B cell (primary cell): ENCODE measurements around the gene LYST. TPM values are rescaled to one million over a fixed set of nuclear protein-coding genes. Genes with fewer than 3 reads are reported as not detected.

Source experiments
- ATAC-seq: fragments of 200-7000 bp; cut with Tn5 transposase; one replicate; pipeline ENCODE4 v1.10.0; 2021; ENCODE audit warnings: low read depth, mild to moderate bottlenecking, moderate number of reproducible peaks, moderate library complexity
- CTCF ChIA-PET: fragments of 350-600 bp; sonication (Branson Sonifier 250); formaldehyde crosslinking; loops from one replicate; lab custom pipeline; 2021; ENCODE audit warnings: antibody characterized with exemption, inconsistent platforms; lab: Charles Lee
- POLR2A ChIA-PET: fragments of 350-600 bp; sonication (Branson Sonifier 250); formaldehyde crosslinking; loops from one replicate; lab custom pipeline; 2021; ENCODE audit warnings: antibody characterized with exemption; lab: Charles Lee
- DNase-seq: peaks from one replicate; pipeline ENCODE4 v3.0.0; 2013
- H2AFZ ChIP-seq: 2 replicates; pipeline ENCODE4 v1.6.1; 2012; ENCODE audit warnings: mild to moderate bottlenecking, low read depth, low read length; ENCODE audit not compliant: insufficient read depth, poor library complexity, severe bottlenecking
- H3K27ac ChIP-seq, 2 donors: 1 replicate in 1 of 2; 2 replicates in 1 of 2; pipeline ENCODE4 v1.5.1; 2012 to 2013; ENCODE audit warnings: low read length in 2 of 2, mild to moderate bottlenecking in 2 of 2, moderate library complexity in 1 of 2
- H3K27me3 ChIP-seq, 4 experiments: fragments of 200-600 bp in 1 of 4; sonication (generic) in 1 of 4; replicated peaks in 1 of 4; 1 replicate in 2 of 4; 2 replicates in 2 of 4; pipeline versions ENCODE4 v1.6.1 to v1.7.0; 2013 to 2016; ENCODE audit warnings: low read length in 3 of 4, mild to moderate bottlenecking in 2 of 4, mixed read lengths in 1 of 4, moderate library complexity in 1 of 4; ENCODE audit not compliant: insufficient read depth in 4 of 4, control insufficient read depth in 3 of 4; ENCODE audit errors: control extremely low read depth in 1 of 4
- H3K36me3 ChIP-seq, 2 experiments: replicated peaks in 1 of 2; 1 replicate in 1 of 2; 2 replicates in 1 of 2; pipeline versions ENCODE4 v1.6.1 to v1.7.1; 2013; ENCODE audit warnings: low read length in 1 of 2; ENCODE audit not compliant: insufficient read depth in 2 of 2, control insufficient read depth in 1 of 2; ENCODE audit errors: control extremely low read depth in 1 of 2, extremely low read depth in 1 of 2
- H3K4me1 ChIP-seq, 2 donors: fragments of 200-600 bp in 1 of 2; sonication (generic) in 1 of 2; 1 replicate in 1 of 2; 2 replicates in 1 of 2; pipeline versions ENCODE4 v1.5.1 to v1.6.1; 2013 to 2017; ENCODE audit warnings: low read length in 2 of 2; ENCODE audit not compliant: control insufficient read depth in 2 of 2, insufficient read depth in 2 of 2
- H3K4me2 ChIP-seq: replicated peaks from 2 replicates; pipeline ENCODE3; 2012; ENCODE audit warnings: mild to moderate bottlenecking, low read depth, low read length; ENCODE audit not compliant: poor library complexity, severe bottlenecking
- H3K4me3 ChIP-seq, 5 experiments: fragments of 200-600 bp in 1 of 5; sonication (generic) in 1 of 5; 1 replicate in 3 of 5; 2 replicates in 2 of 5; pipeline versions ENCODE4 v1.5.1 to v1.7.0; 2011 to 2016; ENCODE audit warnings: low read length in 4 of 5, mild to moderate bottlenecking in 4 of 5, low read depth in 2 of 5, control low read depth in 1 of 5, moderate library complexity in 1 of 5; ENCODE audit not compliant: insufficient read depth in 1 of 5; ENCODE audit errors: control extremely low read depth in 1 of 5, extremely low read depth in 1 of 5
- H3K79me2 ChIP-seq: fragments of 200-600 bp; sonication (generic); one replicate; pipeline ENCODE4 v1.6.0; 2016; ENCODE audit warnings: low read length; ENCODE audit not compliant: control insufficient read depth, insufficient read depth
- H3K9ac ChIP-seq: fragments of 200-600 bp; sonication (generic); 2 replicates; pipeline ENCODE4 v1.6.1; 2017; ENCODE audit warnings: mild to moderate bottlenecking, low read length, moderate library complexity
- H3K9me3 ChIP-seq, 3 donors: one replicate each; pipeline versions ENCODE4 v1.6.1 to v1.7.1; 2013; ENCODE audit warnings: low read length in 2 of 3; ENCODE audit not compliant: control insufficient read depth in 2 of 3, insufficient read depth in 1 of 3; ENCODE audit errors: control extremely low read depth in 1 of 3
- H4K20me1 ChIP-seq: 2 replicates; pipeline ENCODE4 v1.6.0; 2012; ENCODE audit warnings: mild to moderate bottlenecking, low read length; ENCODE audit not compliant: insufficient read depth, control insufficient read depth, poor library complexity, severe bottlenecking
- H3K27ac Mint-ChIP-seq: one replicate; pipeline ENCODE4 v1.8.0; 2021; ENCODE audit warnings: mixed read lengths
- H3K27me3 Mint-ChIP-seq: one replicate; pipeline ENCODE4 v1.8.0; 2021; ENCODE audit warnings: mixed read lengths
- H3K4me1 Mint-ChIP-seq: one replicate; pipeline ENCODE4 v1.8.0; 2021; ENCODE audit warnings: mixed read lengths
- H3K4me3 Mint-ChIP-seq: one replicate; pipeline ENCODE4 v1.8.0; 2021; ENCODE audit warnings: mixed read lengths
- H3K9me3 Mint-ChIP-seq: one replicate; pipeline ENCODE4 v1.8.0; 2022; ENCODE audit warnings: mixed read lengths; ENCODE audit not compliant: insufficient read depth
- CTCF ChIP-seq: fragments of 200-600 bp; IDR thresholded peaks from one replicate; pipeline ENCODE4 v1.8.0; 2022; ENCODE audit warnings: antibody characterized with exemption, mild to moderate bottlenecking
- EZH2 ChIP-seq: IDR thresholded peaks from 2 replicates; pipeline ENCODE4 v1.6.1; 2012; ENCODE audit warnings: borderline replicate concordance, low read depth, mild to moderate bottlenecking, moderate library complexity, low read length; ENCODE audit not compliant: insufficient read depth, poor library complexity, severe bottlenecking
- WGBS: methylation state at CpG from one replicate; pipeline ENCODE4 v1.1.5; 2013; ENCODE audit warnings: missing lambda C conversion rate; ENCODE audit not compliant: insufficient coverage; 5-methylcytosine and 5-hydroxymethylcytosine counted together
- intact Hi-C: fragments of 100-400 bp; cut with micrococcal nuclease; formaldehyde crosslinking; loops from one replicate; pipeline ENCODE4 v1.10.0; 2022
- polyA plus RNA-seq: library from polyadenylated mRNA; depleted of rRNA; stranded (reverse); fragments of >200 nt; gene quantifications from 2 replicates; pipeline ENCODE4 v1.2.3, GENCODE V29; 2012
- total RNA-seq, 2 donors: library from RNA; stranded (reverse); fragments of 120-200 nt in 1 of 2; gene quantifications; 1 replicate in 1 of 2; 2 replicates in 1 of 2; pipeline versions ENCODE4 v1.2.3 to v1.2.4, GENCODE V29; 2013 to 2022

The LYST gene
- total and polyA plus RNA-seq, 2 donors (not counting 1 experiment from before 2014, with no cell fraction given), result 50.4 to 120 TPM

GRCh38 chr1:235703506-235703905 lies 163.2 kb downstream of the LYST start:
- no peak for TF ChIP-seq EZH2
- TF ChIP-seq CTCF, result no peak
- H3K79me2 ChIP-seq, result no peaks in the 10 kb centered on the region
- 100% methylated on average over 2 of the region's 2 CpGs for WGBS
- H4K20me1 ChIP-seq, result no peaks in the 10 kb centered on the region
- no peak overlapping the region for H3K4me3 Mint-ChIP-seq
- no peaks in the 10 kb centered on the region for H3K4me1 ChIP-seq
- no peak overlapping the region for H3K4me2 ChIP-seq
- no peak overlapping the region for H3K4me3 ChIP-seq
- ATAC-seq (no peak), DNase-seq (no peak)
- no peaks in the 10 kb centered on the region for H3K4me1 Mint-ChIP-seq
- H3K27me3 Mint-ChIP-seq, result no peaks in the 10 kb centered on the region
- intact Hi-C loops, result no loop called here
- no peak overlapping the region for H3K27ac Mint-ChIP-seq
- H2AFZ ChIP-seq, result no peak overlapping the region
- POLR2A ChIA-PET, result no interaction called here
- no peaks in the 10 kb centered on the region for H3K9me3 ChIP-seq
- no peaks in the 10 kb centered on the region for H3K27me3 ChIP-seq
- peaks cover 5 to 69% of the 10 kb centered on the region in 2 experiments for H3K36me3 ChIP-seq
- H3K27ac ChIP-seq, result no peak overlapping the region
- H3K9me3 Mint-ChIP-seq, result no peaks in the 10 kb centered on the region
- CTCF ChIA-PET, result no interaction called here
- no peak overlapping the region for H3K9ac ChIP-seq

GRCh38 chr1:235702412-235702811 lies 164.3 kb downstream of the LYST start:
- TF ChIP-seq CTCF (no peak), EZH2 (no peak)
- Histone ChIP-seq H3K27ac (no peak overlapping the region), H3K79me2 (no peaks in the 10 kb centered on the region), H3K9ac (no peak overlapping the region), H3K4me2 (no peak overlapping the region), H3K4me1 (no peaks in the 10 kb centered on the region), H4K20me1 (no peaks in the 10 kb centered on the region), H3K27me3 (no peaks in the 10 kb centered on the region), H3K9me3 (no peaks in the 10 kb centered on the region), H2AFZ (no peak overlapping the region), H3K36me3 (peaks cover 4 to 66% of the 10 kb centered on the region in 2 experiments), H3K4me3 (no peak overlapping the region)
- H3K27me3 Mint-ChIP-seq, result no peaks in the 10 kb centered on the region
- DNase-seq (no peak), ATAC-seq (no peak)
- 98% methylated on average over 9 of the region's 9 CpGs for WGBS
- no peaks in the 10 kb centered on the region for H3K9me3 Mint-ChIP-seq
- intact Hi-C loops, result no loop called here
- ChIA-PET CTCF (no interaction called here), POLR2A (no interaction called here)
- no peaks in the 10 kb centered on the region for H3K4me1 Mint-ChIP-seq
- H3K4me3 Mint-ChIP-seq, result no peak overlapping the region
- H3K27ac Mint-ChIP-seq, result no peak overlapping the region
